ENCODE results near the gene BTBD8.

DNA sequence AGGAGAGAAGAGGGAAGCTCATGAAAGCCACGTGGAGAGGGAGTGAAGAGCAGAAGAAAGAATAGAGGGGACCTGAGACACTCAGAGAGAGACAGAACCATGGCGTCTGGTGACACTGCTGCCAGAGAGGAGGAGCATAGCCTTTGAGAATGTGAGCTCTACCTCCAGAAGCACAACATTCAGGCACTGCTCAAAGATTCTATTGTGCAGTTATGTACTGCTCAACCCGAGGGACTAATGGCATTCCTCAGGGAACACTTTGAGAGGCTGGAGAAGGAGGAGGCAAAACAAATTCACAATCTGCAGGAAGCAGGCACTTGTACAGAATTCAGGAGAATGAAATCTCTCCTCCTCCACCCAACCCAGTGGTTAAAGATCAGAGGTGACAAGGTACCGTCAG lies 45.1 kb downstream of the BTBD8 start:
- TF ChIP-seq EZH2phosphoT487 (IDR thresholded peaks at IDR 0.05; ENCODE audit: borderline replicate concordance) (no peak), CTCF (IDR thresholded peaks at IDR 0.05 in 2 of 3, conservative IDR thresholded peaks at IDR 0.05 in 1 of 3; ENCODE audit: borderline replicate concordance in 1 of 3, insufficient read depth in 1 of 3, low read depth in 2 of 3, low read length in 2 of 3) (no peak), CBX3 (IDR thresholded peaks at IDR 0.05; ENCODE audit: low read depth) (no peak), EZH2 (IDR thresholded peaks at IDR 0.05) (no peak), POLR2A (IDR thresholded peaks at IDR 0.05; ENCODE audit: borderline replicate concordance, extremely low read depth, insufficient read depth, insufficient read length) (no peak), POLR2AphosphoS5 (IDR thresholded peaks at IDR 0.05; ENCODE audit: low read depth, low read length) (no peak), SP1 (IDR thresholded peaks at IDR 0.05; ENCODE audit: low read depth) (no peak), FOSL1 (IDR thresholded peaks at IDR 0.05; ENCODE audit: low read depth) (no peak), SIN3A (IDR thresholded peaks at IDR 0.05; ENCODE audit: low read depth) (no peak), CEBPB (IDR thresholded peaks at IDR 0.05; ENCODE audit: low read depth) (no peak), ZNF274 (IDR thresholded peaks at IDR 0.05; ENCODE audit: low read depth, low read length) (no peak)
- TF ChIP-seq, protein P1, sequence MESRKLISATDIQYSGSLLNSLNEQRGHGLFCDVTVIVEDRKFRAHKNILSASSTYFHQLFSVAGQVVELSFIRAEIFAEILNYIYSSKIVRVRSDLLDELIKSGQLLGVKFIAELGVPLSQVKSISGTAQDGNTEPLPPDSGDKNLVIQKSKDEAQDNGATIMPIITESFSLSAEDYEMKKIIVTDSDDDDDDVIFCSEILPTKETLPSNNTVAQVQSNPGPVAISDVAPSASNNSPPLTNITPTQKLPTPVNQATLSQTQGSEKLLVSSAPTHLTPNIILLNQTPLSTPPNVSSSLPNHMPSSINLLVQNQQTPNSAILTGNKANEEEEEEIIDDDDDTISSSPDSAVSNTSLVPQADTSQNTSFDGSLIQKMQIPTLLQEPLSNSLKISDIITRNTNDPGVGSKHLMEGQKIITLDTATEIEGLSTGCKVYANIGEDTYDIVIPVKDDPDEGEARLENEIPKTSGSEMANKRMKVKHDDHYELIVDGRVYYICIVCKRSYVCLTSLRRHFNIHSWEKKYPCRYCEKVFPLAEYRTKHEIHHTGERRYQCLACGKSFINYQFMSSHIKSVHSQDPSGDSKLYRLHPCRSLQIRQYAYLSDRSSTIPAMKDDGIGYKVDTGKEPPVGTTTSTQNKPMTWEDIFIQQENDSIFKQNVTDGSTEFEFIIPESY (IDR thresholded peaks at IDR 0.05; ENCODE audit: extremely low read depth, insufficient replicate concordance, low read length): no peak

Data from HCT116 (cell line).